Body of pancreas (tissue), 4 donors: Measurements from ENCODE around the gene RAI1.

Source experiments
- POLR2A ChIP-seq, 3 donors: fragments of 450-650 bp; IDR thresholded peaks; one replicate each; pipeline ENCODE4 v1.6.1; 2016; ENCODE audit warnings: antibody characterized with exemption in 3 of 3, mild to moderate bottlenecking in 2 of 3
- TF ChIP-seq, protein P1 (sequence below), 7 experiments: fragments of 450-650 bp in 4 of 7; fragments of 200-600 bp in 3 of 7; sonication (generic) in 3 of 7; IDR thresholded peaks; one replicate each; pipeline ENCODE4 v1.5.1; 2016 to 2019; ENCODE audit warnings: antibody characterized with exemption in 7 of 7

DNA sequence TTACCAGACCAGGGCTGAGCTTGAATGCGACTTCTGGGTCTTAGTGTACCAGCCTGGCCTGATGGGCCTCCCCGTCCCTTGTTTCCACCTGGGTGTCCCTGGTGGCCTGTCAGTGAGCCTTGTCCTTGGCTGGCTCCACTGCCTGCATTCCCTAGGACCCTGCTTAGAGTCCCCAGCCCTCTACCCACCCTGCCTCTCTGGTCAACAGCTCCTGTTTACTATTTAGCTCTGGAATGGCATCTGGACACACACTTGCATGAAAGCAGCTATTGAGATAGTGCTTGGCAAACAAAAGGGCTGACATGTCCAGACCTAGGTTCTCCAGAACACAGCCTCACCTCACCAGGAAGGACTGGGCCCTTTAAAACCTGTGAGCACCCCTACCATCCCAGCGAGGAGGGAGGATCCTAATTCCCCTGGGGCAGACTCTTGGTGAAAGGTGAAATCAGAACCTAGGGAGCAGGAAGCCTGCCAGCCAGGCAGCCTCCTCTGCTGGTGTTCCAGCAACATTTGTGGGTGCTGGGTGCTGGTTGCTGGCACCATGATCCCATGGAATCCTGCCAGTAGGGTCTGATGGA lies 38.8 kb downstream of the RAI1 start:
- TF ChIP-seq, protein P1, sequence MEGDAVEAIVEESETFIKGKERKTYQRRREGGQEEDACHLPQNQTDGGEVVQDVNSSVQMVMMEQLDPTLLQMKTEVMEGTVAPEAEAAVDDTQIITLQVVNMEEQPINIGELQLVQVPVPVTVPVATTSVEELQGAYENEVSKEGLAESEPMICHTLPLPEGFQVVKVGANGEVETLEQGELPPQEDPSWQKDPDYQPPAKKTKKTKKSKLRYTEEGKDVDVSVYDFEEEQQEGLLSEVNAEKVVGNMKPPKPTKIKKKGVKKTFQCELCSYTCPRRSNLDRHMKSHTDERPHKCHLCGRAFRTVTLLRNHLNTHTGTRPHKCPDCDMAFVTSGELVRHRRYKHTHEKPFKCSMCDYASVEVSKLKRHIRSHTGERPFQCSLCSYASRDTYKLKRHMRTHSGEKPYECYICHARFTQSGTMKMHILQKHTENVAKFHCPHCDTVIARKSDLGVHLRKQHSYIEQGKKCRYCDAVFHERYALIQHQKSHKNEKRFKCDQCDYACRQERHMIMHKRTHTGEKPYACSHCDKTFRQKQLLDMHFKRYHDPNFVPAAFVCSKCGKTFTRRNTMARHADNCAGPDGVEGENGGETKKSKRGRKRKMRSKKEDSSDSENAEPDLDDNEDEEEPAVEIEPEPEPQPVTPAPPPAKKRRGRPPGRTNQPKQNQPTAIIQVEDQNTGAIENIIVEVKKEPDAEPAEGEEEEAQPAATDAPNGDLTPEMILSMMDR (IDR thresholded peaks at IDR 0.05) = no peak
- TF ChIP-seq POLR2A (IDR thresholded peaks at IDR 0.05) = no peak
